GM12878 (cell line): ENCODE results near the gene ZDHHC7. TPM values are rescaled to one million over a fixed set of nuclear protein-coding genes. Genes with fewer than 3 reads are reported as not detected.

Experiments used
- ATAC-seq: fragments of 200-7000 bp; cut with Tn5 transposase; 3 replicates; pipeline ENCODE4 v1.9.1; 2020; ENCODE audit warnings: mild to moderate bottlenecking, moderate library complexity
- BruUV-seq: library from RNA; stranded (reverse); fragments of 400-500 nt; replicated peaks from 2 replicates; lab custom pipeline; 2021; lab: Mats Ljungman, UMichigan
- CTCF ChIA-PET: fragments of 300-600 bp; sonication (Branson Sonifier 250); formaldehyde crosslinking; extraction: SDS; loops from one replicate; lab custom pipeline; 2021; ENCODE audit warnings: inconsistent platforms; lab: Yijun Ruan, JAX
- POLR2A ChIA-PET: fragments of 350-600 bp; formaldehyde crosslinking; extraction: SDS; loops from one replicate; lab custom pipeline; 2021; ENCODE audit warnings: inconsistent platforms; lab: Charles Lee
- RAD21 ChIA-PET: fragments of 300-600 bp; sonication (Branson Sonifier 250); formaldehyde crosslinking; loops from one replicate; lab custom pipeline; 2023; ENCODE audit warnings: antibody characterized with exemption; ENCODE audit not compliant: unreplicated experiment; lab: Charles Lee
- SMC1A ChIA-PET: fragments of 300-600 bp; sonication (Branson Sonifier 250); formaldehyde crosslinking; loops from one replicate; lab custom pipeline; 2023; ENCODE audit not compliant: unreplicated experiment, uncharacterized antibody; lab: Charles Lee
- DNase-seq: peaks from one replicate; pipeline ENCODE4 v3.0.0-alpha.2; 2011; ENCODE audit warnings: low read depth, low spot score
- FAIRE-seq: peaks from 3 replicates; lab custom pipeline; 2011; peaks lifted over from hg19 to GRCh38; lab: Jason Lieb, UNC
- H2AFZ ChIP-seq: 2 replicates; pipeline ENCODE4 v1.6.0; 2011; ENCODE audit warnings: low read depth, low read length, control low read depth; ENCODE audit not compliant: control insufficient read depth
- H3K27ac ChIP-seq: 2 replicates; pipeline ENCODE4 v1.5.1; 2011; ENCODE audit warnings: control low read depth; ENCODE audit not compliant: control insufficient read depth, insufficient read depth
- H3K27me3 ChIP-seq, 2 experiments: replicated peaks in 1 of 2; 2 replicates each; pipeline versions ENCODE4 v1.6.0 to v1.6.1; 2011; ENCODE audit warnings: low read length in 1 of 2; ENCODE audit not compliant: control insufficient read depth in 2 of 2, insufficient read depth in 2 of 2
- H3K36me3 ChIP-seq, 2 experiments: 2 replicates each; pipeline ENCODE4 v1.5.1; 2011; ENCODE audit warnings: low read length in 1 of 2; ENCODE audit not compliant: control insufficient read depth in 2 of 2, insufficient read depth in 2 of 2
- H3K4me1 ChIP-seq: 2 replicates; pipeline ENCODE4 v1.6.1; 2011; ENCODE audit warnings: mild to moderate bottlenecking, low read length, moderate library complexity, mixed read lengths; ENCODE audit not compliant: control insufficient read depth, insufficient read depth
- H3K4me2 ChIP-seq: 2 replicates; pipeline ENCODE4 v1.6.0; 2011; ENCODE audit warnings: control low read depth; ENCODE audit not compliant: control insufficient read depth, insufficient read depth
- H3K4me3 ChIP-seq: fragments of 200-600 bp; sonication (generic); 2 replicates; pipeline ENCODE4 v1.5.1; 2016
- H3K79me2 ChIP-seq: 2 replicates; pipeline ENCODE4 v1.6.0; 2011; ENCODE audit warnings: low read length; ENCODE audit not compliant: control insufficient read depth, insufficient read depth
- H3K9ac ChIP-seq: 2 replicates; pipeline ENCODE4 v1.8.0; 2011; ENCODE audit warnings: low read length, control low read depth, mixed read lengths; ENCODE audit not compliant: control insufficient read depth, insufficient read depth
- H3K9me3 ChIP-seq: replicated peaks from 3 replicates; pipeline ENCODE4 v1.5.1; 2011; ENCODE audit warnings: mild to moderate bottlenecking, low read length; ENCODE audit not compliant: control insufficient read depth, insufficient read depth
- H4K20me1 ChIP-seq: 2 replicates; pipeline ENCODE4 v1.6.0; 2011; ENCODE audit not compliant: control insufficient read depth, insufficient read depth
- BRCA1 ChIP-seq: IDR thresholded peaks from 2 replicates; pipeline ENCODE4 v1.6.1; 2011; ENCODE audit warnings: low read depth, low read length, improper control_type of control experiment
- CBFB ChIP-seq: IDR thresholded peaks from 2 replicates; pipeline ENCODE4 v1.6.1; 2016; ENCODE audit warnings: antibody characterized with exemption, low read depth
- CEBPZ ChIP-seq: fragments of 150-350 bp; IDR thresholded peaks from 2 replicates; pipeline ENCODE4 v1.6.1; 2016; ENCODE audit warnings: low read depth, low read length
- CHD2 ChIP-seq: IDR thresholded peaks from 2 replicates; pipeline ENCODE4 v1.6.1; 2011; ENCODE audit warnings: low read depth, low read length, improper control_type of control experiment, borderline replicate concordance
- CREB1 ChIP-seq: IDR thresholded peaks from 2 replicates; pipeline ENCODE4 v1.6.1; 2012; ENCODE audit warnings: low read depth, mild to moderate bottlenecking, inconsistent platforms
- E4F1 ChIP-seq: fragments of 450-650 bp; IDR thresholded peaks from 2 replicates; pipeline ENCODE4 v1.6.1; 2018; ENCODE audit warnings: borderline replicate concordance, mild to moderate bottlenecking; ENCODE audit not compliant: partially characterized antibody
- EED ChIP-seq: sonication (generic); IDR thresholded peaks from 2 replicates; pipeline ENCODE4 v1.6.1; 2016; ENCODE audit warnings: antibody characterized with exemption, low read depth
- JUND ChIP-seq: IDR thresholded peaks from 2 replicates; pipeline ENCODE4 v1.6.1; 2012; ENCODE audit warnings: low read depth, mild to moderate bottlenecking, low read length, improper control_type of control experiment, moderate library complexity
- NBN ChIP-seq: fragments of 450-650 bp; IDR thresholded peaks from 2 replicates; pipeline ENCODE4 v1.6.1; 2016
- NR2F1 ChIP-seq: fragments of 450-650 bp; conservative IDR thresholded peaks from 2 replicates; pipeline ENCODE4 v1.6.1; 2017; ENCODE audit warnings: mild to moderate bottlenecking
- SIN3A ChIP-seq: IDR thresholded peaks from 2 replicates; pipeline ENCODE4 v1.6.1; 2012; ENCODE audit warnings: low read depth, low read length, improper control_type of control experiment
- SMAD5 ChIP-seq: IDR thresholded peaks from 2 replicates; pipeline ENCODE4 v1.6.1; 2016; ENCODE audit warnings: antibody characterized with exemption, low read depth
- SP1 ChIP-seq: IDR thresholded peaks from one replicate; pipeline ENCODE4 v1.6.1; 2011; ENCODE audit warnings: low read depth, low read length
- TBL1XR1 ChIP-seq: IDR thresholded peaks from 2 replicates; pipeline ENCODE4 v1.6.1; 2012; ENCODE audit warnings: low read depth, low read length, improper control_type of control experiment
- TCF12 ChIP-seq: IDR thresholded peaks from 2 replicates; pipeline ENCODE4 v1.6.1; 2011; ENCODE audit warnings: low read depth, mild to moderate bottlenecking, low read length
- ZNF622 ChIP-seq: fragments of 450-650 bp; IDR thresholded peaks from 2 replicates; pipeline ENCODE4 v1.6.1; 2017; ENCODE audit warnings: mild to moderate bottlenecking, inconsistent platforms
- WGBS: methylation state at CpG from one replicate; pipeline ENCODE4 v1.1.6; 2016; ENCODE audit warnings: low lambda C conversion rate; ENCODE audit not compliant: insufficient replicate concordance, insufficient coverage; ENCODE audit errors: missing lambda C conversion rate; 5-methylcytosine and 5-hydroxymethylcytosine counted together
- in situ Hi-C: fragments of 300-500 bp; cut with MboI; formaldehyde crosslinking; loops from 9 replicates; pipeline ENCODE4 v1.14.3; 2018; ENCODE audit warnings: mixed read lengths
- intact Hi-C: fragments of 100-400 bp; cut with micrococcal nuclease; formaldehyde crosslinking; loops from one replicate; pipeline ENCODE4 v1.14.2; 2022; ENCODE audit not compliant: unreplicated experiment
- polyA plus RNA-seq, 11 experiments: library from polyadenylated mRNA; depleted of rRNA in 4 of 11; unstranded in 6 of 11; stranded (reverse) in 5 of 11; fragments of >200 nt; fragmentation: Nextera tagmentation in 4 of 11; fragmentation: Illumina TruSeq in 1 of 11; extraction: Ambion mirVana in 4 of 11; extraction: Trizol in 1 of 11; gene quantifications; 1 replicate in 1 of 11; 2 replicates in 10 of 11; pipeline versions ENCODE4 v1.2.1 to v1.2.3, GENCODE V29; 2011 to 2016; ENCODE audit warnings: inconsistent platforms in 2 of 11, missing spikeins in 2 of 11, low read depth in 1 of 11
- total RNA-seq, 4 experiments: library from RNA; depleted of rRNA in 3 of 4; stranded (reverse); fragments of >200 nt in 3 of 4; fragmentation: Illumina TruSeq in 1 of 4; extraction: Trizol in 1 of 4; gene quantifications; 2 replicates each; pipeline versions ENCODE4 v1.2.1 to v1.2.3, GENCODE V29; 2013 to 2021
- TF ChIP-seq, protein P1 (sequence below): fragments of 450-650 bp; IDR thresholded peaks from 2 replicates; pipeline ENCODE4 v1.6.1; 2017; ENCODE audit warnings: mild to moderate bottlenecking
- TF ChIP-seq, protein P2 (sequence below): IDR thresholded peaks from 2 replicates; pipeline ENCODE4 v1.6.1; 2011; ENCODE audit warnings: low read depth, mild to moderate bottlenecking, low read length, moderate library complexity, borderline replicate concordance; ENCODE audit errors: extremely low read depth

ZDHHC7 gene
- total and polyA plus RNA-seq, 10 of the 15 experiments (the other 5 are each of a cell fraction or from before 2014, with no cell fraction given), result 0.87 to 26.0 (median 20.0) TPM

DNA sequence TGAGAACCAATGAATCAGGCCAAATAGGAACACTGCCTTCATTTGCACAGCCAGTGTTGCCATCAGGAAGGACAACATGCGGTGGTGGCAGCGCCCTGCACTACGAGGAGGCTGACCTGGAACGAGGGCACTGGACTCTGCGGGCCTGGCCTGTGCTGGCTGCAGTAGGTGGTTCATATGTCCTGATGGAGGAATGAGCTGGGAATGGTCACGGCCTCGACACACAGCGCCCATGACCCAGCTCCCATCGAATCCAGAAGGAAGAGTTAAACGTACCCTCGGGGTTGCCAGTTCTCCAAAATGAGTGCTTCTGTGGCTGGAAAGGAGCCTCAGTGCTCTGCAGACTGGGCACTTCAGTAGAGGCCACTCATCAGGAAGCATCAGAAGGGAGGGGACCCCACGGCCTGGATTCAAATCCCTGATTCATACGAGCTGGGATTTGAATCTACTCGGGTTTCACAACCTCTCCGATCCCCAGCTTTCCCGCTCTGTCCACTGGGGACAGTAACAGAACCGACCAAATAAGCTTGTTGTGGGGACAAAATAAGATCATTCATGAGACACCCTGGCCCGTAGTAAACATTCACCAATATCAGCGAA lies 85.5 kb downstream of the ZDHHC7 start:
- Histone ChIP-seq H3K9ac (no peak overlapping the region), H3K27me3 (no peaks in the 10 kb centered on the region), H3K4me2 (no peak overlapping the region), H4K20me1 (no peaks in the 10 kb centered on the region), H3K4me3 (no peak overlapping the region), H3K4me1 (no peaks in the 10 kb centered on the region), H3K79me2 (no peaks in the 10 kb centered on the region), H2AFZ (no peak overlapping the region), H3K9me3 (no peaks in the 10 kb centered on the region; the same call in 2 of the 3 replicates), H3K36me3 (no peaks in the 10 kb centered on the region), H3K27ac (no peak overlapping the region)
- DNase-seq (no peak), ATAC-seq (no peak), FAIRE-seq (no peak)
- in situ Hi-C loops, result no loop called here
- ChIA-PET SMC1A (interaction anchor here (0.6 to 3.4 kb wide), 9 partner anchors 17 to 197 kb away, joined by 3 to 27 read pairs (median 4); no protein-coding TSS in a partner anchor), POLR2A (no interaction called here), CTCF (interaction anchor here (0.7 to 6.1 kb wide), 9 partner anchors 10 to 172 kb away, joined by 3 to 60 read pairs (median 5); no protein-coding TSS in a partner anchor), RAD21 (interaction anchor here (0.8 to 3.0 kb wide), 2 partner anchors 45 to 77 kb away, joined by 3 to 11 read pairs; no protein-coding TSS in a partner anchor)
- WGBS, result 46% methylated on average over 18 of the region's 19 CpGs
- intact Hi-C loops, result loop anchor here (1.0 to 2.0 kb wide), 2 partner anchors 27 to 44 kb away; no protein-coding TSS in a partner anchor
- TF ChIP-seq SP1 (no peak), TBL1XR1 (no peak), TCF12 (no peak), BRCA1 (no peak), SMAD5 (no peak), CREB1 (no peak), JUND (no peak), CEBPZ (no peak), EED (no peak), NBN (no peak), SIN3A (no peak), CHD2 (no peak), ZNF622 (no peak), E4F1 (no peak), CBFB (no peak), NR2F1 (no peak)
- TF ChIP-seq, protein P1, sequence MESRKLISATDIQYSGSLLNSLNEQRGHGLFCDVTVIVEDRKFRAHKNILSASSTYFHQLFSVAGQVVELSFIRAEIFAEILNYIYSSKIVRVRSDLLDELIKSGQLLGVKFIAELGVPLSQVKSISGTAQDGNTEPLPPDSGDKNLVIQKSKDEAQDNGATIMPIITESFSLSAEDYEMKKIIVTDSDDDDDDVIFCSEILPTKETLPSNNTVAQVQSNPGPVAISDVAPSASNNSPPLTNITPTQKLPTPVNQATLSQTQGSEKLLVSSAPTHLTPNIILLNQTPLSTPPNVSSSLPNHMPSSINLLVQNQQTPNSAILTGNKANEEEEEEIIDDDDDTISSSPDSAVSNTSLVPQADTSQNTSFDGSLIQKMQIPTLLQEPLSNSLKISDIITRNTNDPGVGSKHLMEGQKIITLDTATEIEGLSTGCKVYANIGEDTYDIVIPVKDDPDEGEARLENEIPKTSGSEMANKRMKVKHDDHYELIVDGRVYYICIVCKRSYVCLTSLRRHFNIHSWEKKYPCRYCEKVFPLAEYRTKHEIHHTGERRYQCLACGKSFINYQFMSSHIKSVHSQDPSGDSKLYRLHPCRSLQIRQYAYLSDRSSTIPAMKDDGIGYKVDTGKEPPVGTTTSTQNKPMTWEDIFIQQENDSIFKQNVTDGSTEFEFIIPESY, result no peak
- TF ChIP-seq, protein P2, sequence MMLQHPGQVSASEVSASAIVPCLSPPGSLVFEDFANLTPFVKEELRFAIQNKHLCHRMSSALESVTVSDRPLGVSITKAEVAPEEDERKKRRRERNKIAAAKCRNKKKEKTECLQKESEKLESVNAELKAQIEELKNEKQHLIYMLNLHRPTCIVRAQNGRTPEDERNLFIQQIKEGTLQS, result no peak
- BruUV-seq, result no TSS peak
